GM21367 (cell line): Measurements from ENCODE around the gene TULP3.

Experiments
- ATAC-seq: cut with Tn5 transposase; IDR thresholded peaks from one replicate; pipeline ENCODE4 v1.9.1; 2021; ENCODE audit not compliant: unreplicated experiment

Gene TULP3

GRCh38 chr12:2877047-2877952, 13.4 kb upstream of the TULP3 start, which contains the start of the genes FOXM1 and RHNO1:
FOXM1 (minus strand) TSS chr12:2877174; CDS start chr12:2874478, 2,696 bp downstream.
RHNO1 (plus strand) TSS chr12:2877223; CDS start chr12:2885367, 8,144 bp downstream.
- peak; percentile 72 for ATAC-seq

- no peak for ATAC-seq
Observed at GRCh38 chr12:2877953-2878732, 12.5 kb upstream of the TULP3 start.

GRCh38 chr12:2879853-2880252, 10.8 kb upstream of the TULP3 start:
- ATAC-seq: no peak

- no peak for ATAC-seq
Observed at GRCh38 chr12:2884810-2885209, 5.9 kb upstream of the TULP3 start.

- no peak for ATAC-seq
Observed at GRCh38 chr12:2886768-2887450, 3.8 kb upstream of the TULP3 start.

- no peak for ATAC-seq
Observed at GRCh38 chr12:2890001-2890387, 697 bp upstream of the TULP3 start.

GRCh38 chr12:2891240-2892053, 756 bp downstream of the TULP3 start:
- peak; percentile 7 for ATAC-seq

GRCh38 chr12:2892246-2892645, 1.6 kb downstream of the TULP3 start:
- ATAC-seq: no peak

GRCh38 chr12:2893007-2893406, 2.3 kb downstream of the TULP3 start:
- ATAC-seq: no peak

GRCh38 chr12:2895051-2895451, 4.4 kb downstream of the TULP3 start:
- no peak for ATAC-seq

GRCh38 chr12:2895511-2895910, 4.8 kb downstream of the TULP3 start:
- no peak for ATAC-seq

- no peak for ATAC-seq
Observed at GRCh38 chr12:2897418-2897817, 6.7 kb downstream of the TULP3 start.

- no peak for ATAC-seq
Observed at GRCh38 chr12:2900642-2901041, 10.0 kb downstream of the TULP3 start.

- no peak for ATAC-seq
Observed at GRCh38 chr12:2902272-2902880, 11.7 kb downstream of the TULP3 start.

- no peak for ATAC-seq
Observed at GRCh38 chr12:2904260-2904659, 13.6 kb downstream of the TULP3 start.

- no peak for ATAC-seq
Observed at GRCh38 chr12:2912216-2912575, 21.5 kb downstream of the TULP3 start.

GRCh38 chr12:2919249-2919648, 28.6 kb downstream of the TULP3 start:
- no peak for ATAC-seq

GRCh38 chr12:2922329-2922728, 31.6 kb downstream of the TULP3 start:
- no peak for ATAC-seq

GRCh38 chr12:2923057-2923456, 32.4 kb downstream of the TULP3 start:
- no peak for ATAC-seq

- no peak for ATAC-seq
Observed at GRCh38 chr12:2924019-2924418, 33.3 kb downstream of the TULP3 start.
